Measurements from ENCODE around the gene KLHDC2.

DNA sequence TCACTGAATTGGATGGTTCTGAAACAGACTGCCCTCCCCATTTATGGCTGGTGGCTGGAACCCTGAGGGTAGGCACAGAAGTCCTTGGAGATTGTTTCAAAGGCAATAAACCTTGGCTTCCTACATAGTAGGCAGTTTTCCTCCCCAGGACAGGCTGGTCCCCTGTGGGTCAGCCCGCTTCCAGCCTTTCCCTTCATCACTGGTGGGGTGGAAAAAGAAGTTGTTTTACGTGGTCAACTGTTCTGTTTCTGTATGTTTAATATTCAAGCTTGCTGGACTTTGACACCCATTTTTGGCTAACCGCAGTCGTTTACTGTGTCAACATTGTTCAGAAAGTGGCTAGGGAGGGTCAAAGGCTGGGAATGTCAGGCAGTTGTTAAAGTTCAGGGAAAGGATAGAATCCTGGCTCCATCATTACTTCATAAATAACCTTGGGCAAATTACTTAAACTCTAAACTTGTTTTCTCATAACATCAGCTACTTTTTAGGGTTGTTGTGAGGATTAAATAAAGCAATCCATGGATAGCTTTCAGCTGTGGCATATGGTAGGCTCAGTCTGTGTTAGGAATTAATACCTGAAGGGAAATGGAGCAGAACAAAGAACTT, 2.4 kb downstream of the KLHDC2 start:
- TF ChIP-seq, protein P1, sequence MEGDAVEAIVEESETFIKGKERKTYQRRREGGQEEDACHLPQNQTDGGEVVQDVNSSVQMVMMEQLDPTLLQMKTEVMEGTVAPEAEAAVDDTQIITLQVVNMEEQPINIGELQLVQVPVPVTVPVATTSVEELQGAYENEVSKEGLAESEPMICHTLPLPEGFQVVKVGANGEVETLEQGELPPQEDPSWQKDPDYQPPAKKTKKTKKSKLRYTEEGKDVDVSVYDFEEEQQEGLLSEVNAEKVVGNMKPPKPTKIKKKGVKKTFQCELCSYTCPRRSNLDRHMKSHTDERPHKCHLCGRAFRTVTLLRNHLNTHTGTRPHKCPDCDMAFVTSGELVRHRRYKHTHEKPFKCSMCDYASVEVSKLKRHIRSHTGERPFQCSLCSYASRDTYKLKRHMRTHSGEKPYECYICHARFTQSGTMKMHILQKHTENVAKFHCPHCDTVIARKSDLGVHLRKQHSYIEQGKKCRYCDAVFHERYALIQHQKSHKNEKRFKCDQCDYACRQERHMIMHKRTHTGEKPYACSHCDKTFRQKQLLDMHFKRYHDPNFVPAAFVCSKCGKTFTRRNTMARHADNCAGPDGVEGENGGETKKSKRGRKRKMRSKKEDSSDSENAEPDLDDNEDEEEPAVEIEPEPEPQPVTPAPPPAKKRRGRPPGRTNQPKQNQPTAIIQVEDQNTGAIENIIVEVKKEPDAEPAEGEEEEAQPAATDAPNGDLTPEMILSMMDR (conservative IDR thresholded peaks at IDR 0.05 in 1 of 2, IDR thresholded peaks at IDR 0.05 in 1 of 2; ENCODE audit: low read depth in 1 of 2, low read length in 2 of 2), result no peak
- no peak for TF ChIP-seq EZH2 (IDR thresholded peaks at IDR 0.05; ENCODE audit: low read length, missing control alignments)

Measured in fibroblast of lung (primary cell).